Hepatocyte (in vitro differentiated cells): Measurements from ENCODE around the gene DISC1. TPM values are rescaled to one million over a fixed set of nuclear protein-coding genes. Genes with fewer than 3 reads are reported as not detected.

ENCODE experiments used
- DNase-seq: peaks from one replicate; pipeline ENCODE4 v3.0.0-alpha.2; 2016; ENCODE audit warnings: low spot score
- H2AFZ ChIP-seq: fragments of 200-600 bp; sonication (generic); 2 replicates; pipeline ENCODE4 v1.6.0; 2016; ENCODE audit warnings: antibody characterized with exemption, mild to moderate bottlenecking
- H3K27ac ChIP-seq: fragments of 200-600 bp; sonication (generic); 2 replicates; pipeline ENCODE4 v1.5.1; 2016; ENCODE audit warnings: mild to moderate bottlenecking
- H3K27me3 ChIP-seq: fragments of 200-600 bp; sonication (generic); 2 replicates; pipeline ENCODE4 v1.6.1; 2016
- H3K36me3 ChIP-seq: fragments of 200-600 bp; sonication (generic); replicated peaks from 2 replicates; pipeline ENCODE4 v1.5.1; 2016; ENCODE audit warnings: low read depth; ENCODE audit not compliant: insufficient read depth
- H3K4me1 ChIP-seq: fragments of 200-600 bp; sonication (generic); 2 replicates; pipeline ENCODE4 v1.5.1; 2016; ENCODE audit warnings: mild to moderate bottlenecking, moderate library complexity; ENCODE audit not compliant: insufficient read depth
- H3K4me2 ChIP-seq: fragments of 200-600 bp; sonication (generic); 2 replicates; pipeline ENCODE4 v1.6.0; 2016
- H3K4me3 ChIP-seq: fragments of 200-600 bp; sonication (generic); 2 replicates; pipeline ENCODE4 v1.5.1; 2016; ENCODE audit warnings: mild to moderate bottlenecking
- H3K79me2 ChIP-seq: fragments of 200-600 bp; sonication (generic); 2 replicates; pipeline ENCODE4 v1.6.0; 2017; ENCODE audit warnings: mild to moderate bottlenecking
- H3K9me2 ChIP-seq: fragments of 200-600 bp; sonication (generic); replicated peaks from 2 replicates; pipeline ENCODE4 v1.6.0; 2017; ENCODE audit warnings: mild to moderate bottlenecking; ENCODE audit not compliant: insufficient read depth
- H3K9me3 ChIP-seq: fragments of 200-600 bp; sonication (generic); 2 replicates; pipeline ENCODE4 v1.5.1; 2016; ENCODE audit warnings: low read depth, mild to moderate bottlenecking
- H4K20me1 ChIP-seq: fragments of 200-600 bp; sonication (generic); 2 replicates; pipeline ENCODE4 v1.6.0; 2016; ENCODE audit warnings: mild to moderate bottlenecking; ENCODE audit not compliant: insufficient read depth, poor library complexity, severe bottlenecking
- CTCF ChIP-seq: fragments of 200-600 bp; sonication (generic); IDR thresholded peaks from 2 replicates; pipeline ENCODE4 v1.5.1; 2016; ENCODE audit warnings: antibody characterized with exemption, mild to moderate bottlenecking; ENCODE audit not compliant: poor library complexity
- EZH2 ChIP-seq: fragments of 200-600 bp; sonication (generic); IDR thresholded peaks from 2 replicates; pipeline ENCODE4 v1.6.1; 2016; ENCODE audit warnings: antibody characterized with exemption, mild to moderate bottlenecking, borderline replicate concordance
- EZH2phosphoT487 ChIP-seq: fragments of 200-600 bp; sonication (generic); IDR thresholded peaks from one replicate; pipeline ENCODE4 v1.6.1; 2018; ENCODE audit warnings: antibody characterized with exemption, mild to moderate bottlenecking, low read depth, moderate library complexity; ENCODE audit not compliant: unreplicated experiment, severe bottlenecking
- WGBS: methylation state at CpG from one replicate; pipeline ENCODE4 v1.1.6; 2016; ENCODE audit warnings: low lambda C conversion rate; ENCODE audit errors: missing lambda C conversion rate; 5-methylcytosine and 5-hydroxymethylcytosine counted together
- polyA plus RNA-seq: library from polyadenylated mRNA; unstranded; fragments of >200 nt; fragmentation: Nextera tagmentation; extraction: Ambion mirVana; gene quantifications from 2 replicates; pipeline ENCODE4 v1.2.1, GENCODE V29; 2016
- total RNA-seq: library from RNA; depleted of rRNA; stranded (reverse); fragments of >200 nt; gene quantifications from 2 replicates; pipeline ENCODE4 v1.2.3, GENCODE V29; 2014

Gene DISC1
- total and polyA plus RNA-seq, 2 experiments from 2014 or later: 3.0 to 4.7 TPM

GRCh38 chr1:231981675-231982074, 355.1 kb downstream of the DISC1 start:
- 86% methylated on average over 4 of the region's 4 CpGs for WGBS
- no peak overlapping the region for H3K27ac ChIP-seq

GRCh38 chr1:231982871-231983587, 356.4 kb downstream of the DISC1 start:
- TF ChIP-seq EZH2: no peak
- no peak for TF ChIP-seq CTCF
- no peak for TF ChIP-seq EZH2phosphoT487
- Histone ChIP-seq H3K27ac (no peak overlapping the region), H3K9me3 (no peaks in the 10 kb centered on the region), H3K4me2 (no peak overlapping the region), H3K36me3 (no peaks in the 10 kb centered on the region), H3K4me1 (no peaks in the 10 kb centered on the region), H3K9me2 (no peaks in the 10 kb centered on the region), H3K79me2 (no peaks in the 10 kb centered on the region), H3K27me3 (no peaks in the 10 kb centered on the region), H3K4me3 (no peak overlapping the region), H4K20me1 (no peaks in the 10 kb centered on the region), H2AFZ (no peak overlapping the region)
- 86% methylated on average over 5 of the region's 5 CpGs for WGBS
- no peak for DNase-seq

More at GRCh38 chr1:231981675-231982074, 355.1 kb downstream of the DISC1 start:
- H3K27me3 ChIP-seq: no peaks in the 10 kb centered on the region
- H3K36me3 ChIP-seq: no peaks in the 10 kb centered on the region
- no peak for TF ChIP-seq EZH2
- no peak for TF ChIP-seq EZH2phosphoT487
- no peak overlapping the region for H3K4me2 ChIP-seq
- H2AFZ ChIP-seq: no peak overlapping the region
- H4K20me1 ChIP-seq: no peaks in the 10 kb centered on the region
- H3K9me3 ChIP-seq: no peaks in the 10 kb centered on the region
- no peaks in the 10 kb centered on the region for H3K79me2 ChIP-seq
- no peaks in the 10 kb centered on the region for H3K9me2 ChIP-seq
- H3K4me1 ChIP-seq: no peaks in the 10 kb centered on the region
- DNase-seq: no peak
- no peak overlapping the region for H3K4me3 ChIP-seq

- Histone ChIP-seq H3K4me1 (no peaks in the 10 kb centered on the region), H3K27ac (no peak overlapping the region), H3K9me2 (no peaks in the 10 kb centered on the region), H3K36me3 (no peaks in the 10 kb centered on the region), H4K20me1 (no peaks in the 10 kb centered on the region), H3K4me3 (no peak overlapping the region), H3K27me3 (no peaks in the 10 kb centered on the region), H3K9me3 (no peaks in the 10 kb centered on the region), H3K4me2 (no peak overlapping the region), H2AFZ (no peak overlapping the region), H3K79me2 (no peaks in the 10 kb centered on the region)
- no peak for DNase-seq
- TF ChIP-seq EZH2phosphoT487 (no peak), CTCF (no peak), EZH2 (no peak)
- 81% methylated on average over 4 of the region's 4 CpGs for WGBS
Measured at GRCh38 chr1:231983588-231984193, 357.1 kb downstream of the DISC1 start.

- H4K20me1 ChIP-seq: no peaks in the 10 kb centered on the region
- no peaks in the 10 kb centered on the region for H3K79me2 ChIP-seq
- H3K4me1 ChIP-seq: peaks cover 6% of the 10 kb centered on the region
- no peaks in the 10 kb centered on the region for H3K36me3 ChIP-seq
- no peak overlapping the region for H3K4me2 ChIP-seq
- H2AFZ ChIP-seq: no peak overlapping the region
- 92% methylated on average over 4 of the region's 4 CpGs for WGBS
- DNase-seq: no peak
- no peaks in the 10 kb centered on the region for H3K9me3 ChIP-seq
- H3K4me3 ChIP-seq: no peak overlapping the region
- no peaks in the 10 kb centered on the region for H3K9me2 ChIP-seq
- H3K27me3 ChIP-seq: no peaks in the 10 kb centered on the region
- TF ChIP-seq EZH2phosphoT487 (no peak), CTCF (no peak), EZH2 (no peak)
- H3K27ac ChIP-seq: no peak overlapping the region
Measured at GRCh38 chr1:231985296-231986023, 358.9 kb downstream of the DISC1 start.
